SW480 (cell line): ENCODE data around the gene DAG1.
A peak's percentile ranks its signal among the peaks of the same experiment; 100 is the strongest.
"Not testable (repeated sequence)": the region's sequence is repeated elsewhere in the genome, so short reads cannot be mapped to it uniquely, and the experiment has no call there.

Source experiments
- DNase-seq: peaks from one replicate; pipeline ENCODE4 v3.0.0-alpha.2; 2016; ENCODE audit warnings: low spot score

The DAG1 gene

GRCh38 chr3:49470714-49471420 is 800 bp downstream of the DAG1 start:
- no peak for DNase-seq

GRCh38 chr3:49471856-49472495 is 1.9 kb downstream of the DAG1 start:
- DNase-seq: no peak

DNA sequence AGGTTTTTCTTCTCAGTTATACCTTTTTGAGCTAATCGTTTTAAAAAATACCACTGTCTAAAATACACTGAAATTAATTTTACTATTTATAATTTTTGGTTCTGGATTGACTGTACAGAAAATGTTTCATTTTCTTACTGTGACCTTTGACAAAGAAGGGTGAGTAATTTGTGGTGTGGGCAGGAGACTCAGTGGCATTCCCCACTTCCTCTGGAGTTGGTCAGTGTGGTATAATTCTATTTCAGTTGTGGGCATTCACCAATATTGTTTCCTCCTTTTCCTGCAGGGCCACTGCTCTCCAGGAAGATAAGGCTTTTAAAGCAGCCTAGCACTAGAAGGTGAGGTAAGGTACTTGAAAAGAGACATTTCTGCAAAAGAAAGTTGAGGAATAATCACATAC is 6.5 kb downstream of the DAG1 start:
- peak; percentile 49 for DNase-seq

- DNase-seq: no peak
Measured at GRCh38 chr3:49482766-49483165, 12.7 kb downstream of the DAG1 start.

DNA sequence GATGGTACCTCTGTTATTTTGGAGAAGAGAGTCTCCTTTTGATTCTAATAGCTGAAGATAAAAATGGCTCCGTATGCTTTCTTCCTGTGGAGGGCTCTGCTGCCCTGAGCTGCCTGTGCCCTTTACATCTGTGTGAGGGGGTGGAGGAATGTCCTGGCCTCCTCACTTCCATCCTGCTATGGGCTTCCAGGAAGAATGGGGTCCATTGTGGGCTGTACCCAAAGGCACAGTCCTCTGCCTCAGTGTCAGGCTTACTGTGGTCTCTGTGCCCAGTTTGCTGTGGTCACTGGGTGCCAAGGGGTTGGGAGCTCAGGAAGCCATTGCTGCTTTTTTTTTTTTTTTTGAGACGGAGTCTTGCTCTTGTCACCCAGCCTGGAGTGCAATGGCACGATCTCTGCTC is 14.4 kb downstream of the DAG1 start:
- no peak for DNase-seq

DNA sequence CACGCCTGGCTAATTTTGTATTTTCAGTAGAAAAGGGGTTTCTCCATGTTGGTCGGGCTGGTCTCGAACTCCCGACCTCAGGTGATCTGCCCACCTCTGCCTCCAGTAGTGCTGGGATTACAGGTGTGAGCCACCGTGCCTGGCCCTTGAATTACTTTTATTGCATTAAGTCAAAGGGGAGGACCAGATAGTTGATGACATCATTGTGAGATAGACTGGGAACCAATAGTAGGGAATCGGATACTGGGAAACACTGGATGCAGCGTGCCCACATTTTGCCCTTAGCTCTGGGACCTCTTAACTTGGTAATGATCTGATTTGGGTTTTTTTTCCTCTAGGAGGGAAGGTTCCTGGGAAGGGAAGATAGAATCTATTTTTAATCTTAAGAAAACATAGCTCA is 19.2 kb downstream of the DAG1 start:
- no peak for DNase-seq

DNA sequence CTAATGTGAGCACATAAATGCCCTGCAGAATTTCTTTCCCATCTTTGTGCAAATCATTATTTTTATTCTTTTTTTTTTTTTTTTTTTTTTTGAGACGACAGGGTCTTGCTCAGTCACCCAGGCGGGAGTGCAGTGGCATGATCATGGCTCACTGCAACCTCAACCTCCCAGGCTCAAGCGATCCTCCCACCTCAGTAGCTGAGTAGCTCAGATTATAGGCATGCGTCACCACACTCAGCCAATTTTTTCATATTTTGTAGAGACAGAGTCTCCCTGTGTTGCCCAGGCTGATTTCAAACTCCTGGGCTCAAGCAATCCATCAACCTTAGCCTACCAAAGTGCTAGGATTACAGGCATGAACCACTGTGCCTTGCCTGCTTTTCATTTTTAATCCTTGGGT is 22.9 kb downstream of the DAG1 start:
- no peak for DNase-seq

GRCh38 chr3:49493901-49494300 is 23.8 kb downstream of the DAG1 start:
- no peak for DNase-seq

- DNase-seq: no peak
Measured at GRCh38 chr3:49495023-49495422, 25.0 kb downstream of the DAG1 start.

GRCh38 chr3:49496845-49497244 is 26.8 kb downstream of the DAG1 start:
- not testable (repeated sequence) for DNase-seq

DNA sequence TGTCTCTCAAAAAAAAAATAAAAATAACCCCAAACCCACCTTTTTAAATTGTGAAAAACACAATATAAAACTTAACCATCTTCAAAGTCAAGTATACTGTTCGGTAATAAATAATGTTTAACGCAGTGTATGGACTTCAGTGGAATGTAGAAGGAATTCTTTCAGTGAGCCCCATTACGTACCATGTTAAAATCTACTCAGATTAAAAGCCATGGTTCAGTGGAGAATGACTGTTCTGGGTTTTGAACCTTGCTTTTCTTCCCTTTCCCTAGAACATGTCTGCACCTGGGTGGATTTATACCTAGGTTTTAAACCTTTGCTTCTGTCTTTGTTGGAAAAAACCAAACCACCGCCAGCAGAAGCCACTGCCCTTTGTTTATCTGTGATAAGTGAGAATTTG is 27.5 kb downstream of the DAG1 start:
- no peak for DNase-seq

- no peak for DNase-seq
Measured at GRCh38 chr3:49498239-49498638, 28.2 kb downstream of the DAG1 start.

GRCh38 chr3:49498648-49499047 is 28.6 kb downstream of the DAG1 start:
- DNase-seq: no peak

GRCh38 chr3:49500205-49500731 is 30.2 kb downstream of the DAG1 start:
- DNase-seq: no peak

GRCh38 chr3:49500732-49501609 is 30.9 kb downstream of the DAG1 start:
- DNase-seq: peak; percentile 34

DNA sequence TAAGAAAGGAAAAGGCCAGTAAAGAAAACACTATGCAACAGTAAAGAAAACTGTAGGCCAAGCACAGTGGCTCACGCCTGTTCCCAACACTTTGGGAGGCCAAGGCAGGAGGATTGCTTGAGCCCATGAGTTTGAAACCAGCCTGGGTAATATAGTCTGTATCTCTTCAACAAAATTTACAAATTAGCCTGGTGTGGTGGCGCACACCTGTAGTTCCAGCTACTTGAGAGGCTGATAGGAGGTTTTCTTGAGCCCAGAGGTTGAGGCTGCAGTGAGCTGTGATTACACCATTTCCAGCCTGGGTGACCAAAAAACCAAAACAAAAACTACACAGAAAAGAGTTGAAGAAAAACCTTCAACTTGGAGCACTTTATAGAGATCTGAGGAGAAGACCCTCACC is 31.8 kb downstream of the DAG1 start:
- no peak for DNase-seq

GRCh38 chr3:49506906-49507305 is 36.8 kb downstream of the DAG1 start:
- DNase-seq: no peak

- DNase-seq: no peak
Measured at GRCh38 chr3:49509028-49509561, 39.0 kb downstream of the DAG1 start.

- DNase-seq: no peak
Measured at GRCh38 chr3:49511639-49512038, 41.6 kb downstream of the DAG1 start.

- no peak for DNase-seq
Measured at GRCh38 chr3:49512781-49513355, 42.8 kb downstream of the DAG1 start.

DNA sequence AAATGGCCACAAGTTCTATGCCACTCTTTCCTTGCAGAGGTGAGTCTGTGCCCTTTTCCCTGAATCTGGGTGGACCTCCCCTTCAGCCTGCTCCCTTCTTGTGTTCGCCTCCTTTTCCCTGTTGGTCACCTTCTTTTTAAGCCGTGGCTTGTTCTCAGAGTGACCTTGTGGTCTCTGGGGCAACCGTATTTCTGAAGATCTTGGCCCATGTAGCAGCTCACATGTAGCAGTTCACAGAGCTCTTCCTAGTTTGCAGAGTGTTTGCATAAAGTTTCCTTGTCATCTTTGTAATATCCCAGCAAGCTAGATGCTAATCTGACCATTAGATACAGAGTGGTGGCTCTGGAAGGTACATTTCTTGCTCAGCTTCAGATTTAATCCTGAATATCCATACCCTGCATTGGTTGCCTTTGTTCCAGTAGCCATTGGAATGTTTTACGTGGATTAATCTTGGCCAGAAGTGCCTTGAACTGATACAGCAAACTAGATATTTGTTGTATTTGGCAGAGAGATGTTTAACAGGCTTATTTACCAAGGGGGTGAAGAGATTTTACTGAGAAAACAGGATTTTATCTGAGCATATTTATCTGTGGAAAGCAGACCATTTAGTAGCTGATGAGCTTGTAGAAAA is 43.5 kb downstream of the DAG1 start:
- DNase-seq: no peak

GRCh38 chr3:49518016-49518415 is 47.9 kb downstream of the DAG1 start:
- DNase-seq: no peak
